K562 (cell line): ENCODE results near the gene OR1B1. TPM values are rescaled to one million over a fixed set of nuclear protein-coding genes. Genes with fewer than 3 reads are reported as not detected.

Experiments
- BRD4 ChIP-seq: fragments of 200-600 bp; sonication (generic); IDR thresholded peaks from 2 replicates; pipeline ENCODE4 v1.6.1; 2017; ENCODE audit warnings: inconsistent platforms
- ESRRB ChIP-seq: fragments of 250-450 bp; sonication (Bioruptor Pico); IDR thresholded peaks from 2 replicates; pipeline ENCODE4 v1.5.0; 2020; ENCODE audit warnings: mild to moderate bottlenecking, moderate library complexity, borderline replicate concordance
- HDAC3 ChIP-seq: fragments of 450-650 bp; IDR thresholded peaks from 2 replicates; pipeline ENCODE4 v1.6.1; 2018; ENCODE audit warnings: borderline replicate concordance, mild to moderate bottlenecking, moderate library complexity; ENCODE audit not compliant: partially characterized antibody
- HLTF ChIP-seq: fragments of 450-650 bp; IDR thresholded peaks from 2 replicates; pipeline ENCODE4 v1.6.1; 2016
- ID3 ChIP-seq, 2 experiments: fragments of 250-450 bp in 1 of 2; fragments of 450-650 bp in 1 of 2; sonication (Bioruptor Pico) in 1 of 2; IDR thresholded peaks; 2 replicates each; pipeline versions ENCODE4 v1.6.1 to v1.8.0; 2016 to 2021; ENCODE audit warnings: mild to moderate bottlenecking in 2 of 2, moderate library complexity in 2 of 2, missing compliant biosample characterization in 1 of 2, missing genetic modification characterization in 1 of 2
- MAFK ChIP-seq: IDR thresholded peaks from 2 replicates; pipeline ENCODE4 v1.6.1; 2011; ENCODE audit warnings: low read length, improper control_type of control experiment
- MGA ChIP-seq: fragments of 450-650 bp; IDR thresholded peaks from 2 replicates; pipeline ENCODE4 v1.6.1; 2016; ENCODE audit warnings: mild to moderate bottlenecking, moderate library complexity
- MXI1 ChIP-seq: IDR thresholded peaks from 2 replicates; pipeline ENCODE4 v1.6.1; 2011; ENCODE audit warnings: low read depth, mild to moderate bottlenecking, improper control_type of control experiment, low read length
- NR4A1 ChIP-seq, 2 experiments: fragments of 250-450 bp in 1 of 2; fragments of 450-650 bp in 1 of 2; sonication (Bioruptor Pico) in 1 of 2; IDR thresholded peaks; 2 replicates each; pipeline versions ENCODE4 v1.4.0 to v1.6.1; 2016 to 2020; ENCODE audit warnings: mild to moderate bottlenecking in 2 of 2, missing compliant biosample characterization in 1 of 2, missing genetic modification characterization in 1 of 2, moderate library complexity in 1 of 2
- TGIF2 ChIP-seq: sonication (generic); formaldehyde crosslinking; IDR thresholded peaks from 2 replicates; pipeline ENCODE4 v1.8.1; 2022; ENCODE audit warnings: mild to moderate bottlenecking, missing genetic modification reagents, moderate library complexity
- UBTF ChIP-seq, 2 experiments: IDR thresholded peaks; 2 replicates each; pipeline ENCODE4 v1.6.1; 2012; ENCODE audit warnings: improper control_type of control experiment in 2 of 2, low read depth in 2 of 2, low read length in 2 of 2, borderline replicate concordance in 1 of 2
- ZEB2 ChIP-seq: fragments of 450-650 bp; IDR thresholded peaks from 2 replicates; pipeline ENCODE4 v1.6.1; 2016
- ZNF76 ChIP-seq: fragments of 250-450 bp; sonication (Bioruptor Pico); IDR thresholded peaks from 2 replicates; pipeline ENCODE4 v1.4.0; 2020; ENCODE audit warnings: mild to moderate bottlenecking, moderate library complexity, borderline replicate concordance
- polyA plus RNA-seq, 8 experiments: library from polyadenylated mRNA; depleted of rRNA in 4 of 8; stranded (reverse) in 5 of 8; unstranded in 3 of 8; fragments of >200 nt; fragmentation: Nextera tagmentation in 2 of 8; fragmentation: Illumina TruSeq in 1 of 8; extraction: Ambion mirVana in 2 of 8; extraction: Trizol in 1 of 8; gene quantifications; 2 replicates each; pipeline versions ENCODE4 v1.2.1 to v1.2.3, GENCODE V29; 2011 to 2014; ENCODE audit warnings: inconsistent platforms in 1 of 8, missing spikeins in 1 of 8
- total RNA-seq, 7 experiments: library from RNA; depleted of rRNA in 6 of 7; stranded (reverse); fragments of >200 nt in 6 of 7; fragmentation: Illumina TruSeq in 2 of 7; extraction: Trizol in 2 of 7; gene quantifications; 2 replicates each; pipeline versions ENCODE4 v1.2.1 to v1.2.3, GENCODE V29; 2011 to 2021; ENCODE audit warnings: low replicate concordance in 1 of 7

The OR1B1 gene
- total and polyA plus RNA-seq, 9 of the 15 experiments (the other 6 are each of a cell fraction or from before 2014, with no cell fraction given): not detected

GRCh38 chr9:122580360-122580759 is 77.1 kb downstream of the OR1B1 start (continued):
- TF ChIP-seq ESRRB: no peak
- TF ChIP-seq TGIF2 (CRISPR knock-in tag): no peak
- TF ChIP-seq ZNF76 (CRISPR knock-in tag): no peak
- no peak for TF ChIP-seq BRD4
- TF ChIP-seq MXI1: no peak
- peak; percentile 31 for TF ChIP-seq HDAC3
- TF ChIP-seq HLTF: no peak
- TF ChIP-seq ZEB2: peak; percentile 88
- 0 out of 2 replicates have a peak, but pooled peaks have one; percentile 37 for TF ChIP-seq MGA
- TF ChIP-seq UBTF (IDR thresholded peaks at IDR 0.05; ENCODE audit: borderline replicate concordance in 1 of 2, low read depth in 2 of 2, low read length in 2 of 2): no peak
- TF ChIP-seq MAFK: peak; percentile 81; the same call in 1 of the 2 replicates
- no peak for TF ChIP-seq NR4A1 (CRISPR knock-in tag; IDR thresholded peaks at IDR 0.05)
- TF ChIP-seq NR4A1 (tag; IDR thresholded peaks at IDR 0.05): no peak
- no peak for TF ChIP-seq ID3 (CRISPR knock-in tag; IDR thresholded peaks at IDR 0.05)
- TF ChIP-seq ID3 (tag; IDR thresholded peaks at IDR 0.05): no peak
